ENCODE results near the gene MS4A8. TPM values are rescaled to one million over a fixed set of nuclear protein-coding genes. Genes with fewer than 3 reads are reported as not detected.

Gene MS4A8
- total RNA-seq, 3 donors from 2014 or later (not counting 1 experiment from before 2014, with no cell fraction given): not detected

- intact Hi-C loops (cut with micrococcal nuclease): no loop called here
Measured at GRCh38 chr11:60761436-60762190, 62.2 kb downstream of the MS4A8 start.

GRCh38 chr11:60762851-60763691, 63.7 kb downstream of the MS4A8 start:
- H3K4me3 Mint-ChIP-seq: no peak overlapping the region
- TF ChIP-seq CTCF (IDR thresholded peaks at IDR 0.05): no peak
- Histone ChIP-seq H3K27me3 (ENCODE audit: control insufficient read depth, insufficient read depth, low read length) (no peaks in the 10 kb centered on the region), H3K4me3 (ENCODE audit: low read length) (no peak overlapping the region), H3K27ac (ENCODE audit: low read length) (no peak overlapping the region), H3K4me1 (ENCODE audit: control insufficient read depth, insufficient read depth, low read length) (no peaks in the 10 kb centered on the region), H3K36me3 (ENCODE audit: control insufficient read depth, insufficient read depth, low read length) (no peaks in the 10 kb centered on the region), H3K9me3 (ENCODE audit: control insufficient read depth, insufficient read depth, low read length) (no peaks in the 10 kb centered on the region)
- no peak overlapping the region for H3K27ac Mint-ChIP-seq
- ATAC-seq (no peak), DNase-seq (no peak)
- no peaks in the 10 kb centered on the region for H3K9me3 Mint-ChIP-seq
- H3K36me3 Mint-ChIP-seq: no peaks in the 10 kb centered on the region
- WGBS (ENCODE audit: insufficient coverage): 61% methylated on average over 11 of the region's 11 CpGs
- peaks cover 22 to 30% of the 10 kb centered on the region in 2 donors for H3K27me3 Mint-ChIP-seq (ENCODE audit: low read depth in 2 of 2)
- H3K4me1 Mint-ChIP-seq: no peaks in the 10 kb centered on the region
- intact Hi-C loops (cut with micrococcal nuclease): no loop called here

More at GRCh38 chr11:60761436-60762190, 62.2 kb downstream of the MS4A8 start:
- H3K27ac Mint-ChIP-seq: no peak overlapping the region
- no peak for DNase-seq
- no peaks in the 10 kb centered on the region for H3K27me3 ChIP-seq (ENCODE audit: control insufficient read depth, insufficient read depth, low read length)
- no peak overlapping the region for H3K27ac ChIP-seq (ENCODE audit: low read length)
- H3K36me3 ChIP-seq (ENCODE audit: control insufficient read depth, insufficient read depth, low read length): no peaks in the 10 kb centered on the region
- TF ChIP-seq CTCF (IDR thresholded peaks at IDR 0.05): no peak
- H3K4me3 Mint-ChIP-seq: no peak overlapping the region
- no peaks in the 10 kb centered on the region for H3K36me3 Mint-ChIP-seq
- peaks cover 19 to 30% of the 10 kb centered on the region in 2 donors for H3K27me3 Mint-ChIP-seq (ENCODE audit: low read depth in 2 of 2)
- 78% methylated on average over 3 of the region's 4 CpGs for WGBS (ENCODE audit: insufficient coverage)
- no peaks in the 10 kb centered on the region for H3K4me1 ChIP-seq (ENCODE audit: control insufficient read depth, insufficient read depth, low read length)
- H3K4me3 ChIP-seq (ENCODE audit: low read length): no peak overlapping the region
- H3K9me3 ChIP-seq (ENCODE audit: control insufficient read depth, insufficient read depth, low read length): no peaks in the 10 kb centered on the region
- no peaks in the 10 kb centered on the region for H3K9me3 Mint-ChIP-seq
- no peaks in the 10 kb centered on the region for H3K4me1 Mint-ChIP-seq
- ATAC-seq: no peak

- no peak overlapping the region for H3K27ac ChIP-seq (ENCODE audit: low read length)
- H3K4me3 Mint-ChIP-seq: no peak overlapping the region
- no peaks in the 10 kb centered on the region for H3K36me3 ChIP-seq (ENCODE audit: control insufficient read depth, insufficient read depth, low read length)
- intact Hi-C loops (cut with micrococcal nuclease): no loop called here
- H3K27me3 Mint-ChIP-seq (ENCODE audit: low read depth in 2 of 2): peaks cover 21 to 32% of the 10 kb centered on the region in 2 donors
- ATAC-seq (no peak), DNase-seq (no peak)
- TF ChIP-seq CTCF (IDR thresholded peaks at IDR 0.05): no peak
- H3K4me1 ChIP-seq (ENCODE audit: control insufficient read depth, insufficient read depth, low read length): no peaks in the 10 kb centered on the region
- no peaks in the 10 kb centered on the region for H3K4me1 Mint-ChIP-seq
- WGBS (ENCODE audit: insufficient coverage): 88% methylated on average over 10 of the region's 11 CpGs
- no peaks in the 10 kb centered on the region for H3K36me3 Mint-ChIP-seq
- no peak overlapping the region for H3K27ac Mint-ChIP-seq
- no peak overlapping the region for H3K4me3 ChIP-seq (ENCODE audit: low read length)
- H3K27me3 ChIP-seq (ENCODE audit: control insufficient read depth, insufficient read depth, low read length): no peaks in the 10 kb centered on the region
- H3K9me3 ChIP-seq (ENCODE audit: control insufficient read depth, insufficient read depth, low read length): no peaks in the 10 kb centered on the region
- no peaks in the 10 kb centered on the region for H3K9me3 Mint-ChIP-seq
Measured at GRCh38 chr11:60763692-60764369, 64.4 kb downstream of the MS4A8 start.

Data from natural killer cell (primary cell).